GM12878 (cell line): ENCODE data around the gene DNAI2. TPM values are rescaled to one million over a fixed set of nuclear protein-coding genes. Genes with fewer than 3 reads are reported as not detected.

Source experiments
- ATAC-seq: fragments of 200-7000 bp; cut with Tn5 transposase; 3 replicates; pipeline ENCODE4 v1.9.1; 2020; ENCODE audit warnings: mild to moderate bottlenecking, moderate library complexity
- BruUV-seq: library from RNA; stranded (reverse); fragments of 400-500 nt; replicated peaks from 2 replicates; lab custom pipeline; 2021; lab: Mats Ljungman, UMichigan
- CTCF ChIA-PET: fragments of 300-600 bp; sonication (Branson Sonifier 250); formaldehyde crosslinking; extraction: SDS; loops from one replicate; lab custom pipeline; 2021; ENCODE audit warnings: inconsistent platforms; lab: Yijun Ruan, JAX
- POLR2A ChIA-PET: fragments of 350-600 bp; formaldehyde crosslinking; extraction: SDS; loops from one replicate; lab custom pipeline; 2021; ENCODE audit warnings: inconsistent platforms; lab: Charles Lee
- RAD21 ChIA-PET: fragments of 300-600 bp; sonication (Branson Sonifier 250); formaldehyde crosslinking; loops from one replicate; lab custom pipeline; 2023; ENCODE audit warnings: antibody characterized with exemption; ENCODE audit not compliant: unreplicated experiment; lab: Charles Lee
- SMC1A ChIA-PET: fragments of 300-600 bp; sonication (Branson Sonifier 250); formaldehyde crosslinking; loops from one replicate; lab custom pipeline; 2023; ENCODE audit not compliant: unreplicated experiment, uncharacterized antibody; lab: Charles Lee
- DNase-seq: peaks from one replicate; pipeline ENCODE4 v3.0.0-alpha.2; 2011; ENCODE audit warnings: low read depth, low spot score
- FAIRE-seq: peaks from 3 replicates; lab custom pipeline; 2011; peaks lifted over from hg19 to GRCh38; lab: Jason Lieb, UNC
- H2AFZ ChIP-seq: 2 replicates; pipeline ENCODE4 v1.6.0; 2011; ENCODE audit warnings: low read depth, low read length, control low read depth; ENCODE audit not compliant: control insufficient read depth
- H3K27ac ChIP-seq: 2 replicates; pipeline ENCODE4 v1.5.1; 2011; ENCODE audit warnings: control low read depth; ENCODE audit not compliant: control insufficient read depth, insufficient read depth
- H3K27me3 ChIP-seq, 2 experiments: replicated peaks in 1 of 2; 2 replicates each; pipeline versions ENCODE4 v1.6.0 to v1.6.1; 2011; ENCODE audit warnings: low read length in 1 of 2; ENCODE audit not compliant: control insufficient read depth in 2 of 2, insufficient read depth in 2 of 2
- H3K36me3 ChIP-seq, 2 experiments: 2 replicates each; pipeline ENCODE4 v1.5.1; 2011; ENCODE audit warnings: low read length in 1 of 2; ENCODE audit not compliant: control insufficient read depth in 2 of 2, insufficient read depth in 2 of 2
- H3K4me1 ChIP-seq: 2 replicates; pipeline ENCODE4 v1.6.1; 2011; ENCODE audit warnings: mild to moderate bottlenecking, low read length, moderate library complexity, mixed read lengths; ENCODE audit not compliant: control insufficient read depth, insufficient read depth
- H3K4me2 ChIP-seq: 2 replicates; pipeline ENCODE4 v1.6.0; 2011; ENCODE audit warnings: control low read depth; ENCODE audit not compliant: control insufficient read depth, insufficient read depth
- H3K4me3 ChIP-seq: fragments of 200-600 bp; sonication (generic); 2 replicates; pipeline ENCODE4 v1.5.1; 2016
- H3K79me2 ChIP-seq: 2 replicates; pipeline ENCODE4 v1.6.0; 2011; ENCODE audit warnings: low read length; ENCODE audit not compliant: control insufficient read depth, insufficient read depth
- H3K9ac ChIP-seq: 2 replicates; pipeline ENCODE4 v1.8.0; 2011; ENCODE audit warnings: low read length, control low read depth, mixed read lengths; ENCODE audit not compliant: control insufficient read depth, insufficient read depth
- H3K9me3 ChIP-seq: replicated peaks from 3 replicates; pipeline ENCODE4 v1.5.1; 2011; ENCODE audit warnings: mild to moderate bottlenecking, low read length; ENCODE audit not compliant: control insufficient read depth, insufficient read depth
- H4K20me1 ChIP-seq: 2 replicates; pipeline ENCODE4 v1.6.0; 2011; ENCODE audit not compliant: control insufficient read depth, insufficient read depth
- BHLHE40 ChIP-seq, 2 experiments: fragments of 450-650 bp in 1 of 2; IDR thresholded peaks; 2 replicates each; pipeline ENCODE4 v1.6.1; 2011 to 2017; ENCODE audit warnings: low read depth in 2 of 2, borderline replicate concordance in 1 of 2, improper control_type of control experiment in 1 of 2, low read length in 1 of 2, mild to moderate bottlenecking in 1 of 2
- CTCF ChIP-seq, 3 experiments: IDR thresholded peaks in 2 of 3; conservative IDR thresholded peaks in 1 of 3; 2 replicates each; pipeline ENCODE4 v1.5.1; 2011; ENCODE audit warnings: low read depth in 3 of 3, low read length in 3 of 3, mild to moderate bottlenecking in 3 of 3, control low read depth in 2 of 3, moderate library complexity in 2 of 3, inconsistent platforms in 1 of 3, mixed read lengths in 1 of 3; ENCODE audit not compliant: control insufficient read depth in 2 of 3, insufficient read depth in 1 of 3; ENCODE audit errors: extremely low read depth in 1 of 3
- EED ChIP-seq: sonication (generic); IDR thresholded peaks from 2 replicates; pipeline ENCODE4 v1.6.1; 2016; ENCODE audit warnings: antibody characterized with exemption, low read depth
- FOXK2 ChIP-seq: fragments of 450-650 bp; IDR thresholded peaks from 2 replicates; pipeline ENCODE4 v1.6.1; 2017; ENCODE audit warnings: mild to moderate bottlenecking, moderate library complexity
- GATAD2B ChIP-seq: fragments of 450-650 bp; conservative IDR thresholded peaks from 2 replicates; pipeline ENCODE4 v1.6.1; 2017; ENCODE audit warnings: low read depth, mild to moderate bottlenecking, moderate library complexity
- IKZF1 ChIP-seq: fragments of 450-650 bp; conservative IDR thresholded peaks from 2 replicates; pipeline ENCODE4 v1.6.1; 2017; ENCODE audit warnings: antibody characterized with exemption, mild to moderate bottlenecking
- MXI1 ChIP-seq: fragments of 150-350 bp; IDR thresholded peaks from 2 replicates; pipeline ENCODE4 v1.6.1; 2011; ENCODE audit warnings: low read depth, mild to moderate bottlenecking, inconsistent platforms, low read length, improper control_type of control experiment
- POLR2AphosphoS2 ChIP-seq: IDR thresholded peaks from 2 replicates; pipeline ENCODE4 v1.6.1; 2011; ENCODE audit warnings: low read depth, mild to moderate bottlenecking, low read length, improper control_type of control experiment, moderate library complexity
- RAD21 ChIP-seq: IDR thresholded peaks from 2 replicates; pipeline ENCODE4 v1.6.1; 2011; ENCODE audit warnings: mild to moderate bottlenecking, low read depth, low read length, moderate library complexity; ENCODE audit not compliant: insufficient read depth
- SMARCA5 ChIP-seq: fragments of 450-650 bp; IDR thresholded peaks from 2 replicates; pipeline ENCODE4 v1.6.1; 2017; ENCODE audit warnings: mild to moderate bottlenecking
- SMC3 ChIP-seq: IDR thresholded peaks from 2 replicates; pipeline ENCODE4 v1.6.1; 2011; ENCODE audit warnings: low read length, improper control_type of control experiment, borderline replicate concordance
- YY1 ChIP-seq: IDR thresholded peaks from 2 replicates; pipeline ENCODE4 v1.6.1; 2011; ENCODE audit warnings: low read depth, mild to moderate bottlenecking, low read length
- ZNF217 ChIP-seq: fragments of 450-650 bp; IDR thresholded peaks from 2 replicates; pipeline ENCODE4 v1.6.1; 2017; ENCODE audit warnings: antibody characterized with exemption, mild to moderate bottlenecking
- ZNF687 ChIP-seq: fragments of 450-650 bp; IDR thresholded peaks from 2 replicates; pipeline ENCODE4 v1.6.1; 2017; ENCODE audit warnings: mild to moderate bottlenecking, moderate library complexity
- WGBS: methylation state at CpG from one replicate; pipeline ENCODE4 v1.1.6; 2016; ENCODE audit warnings: low lambda C conversion rate; ENCODE audit not compliant: insufficient replicate concordance, insufficient coverage; ENCODE audit errors: missing lambda C conversion rate; 5-methylcytosine and 5-hydroxymethylcytosine counted together
- in situ Hi-C: fragments of 300-500 bp; cut with MboI; formaldehyde crosslinking; loops from 9 replicates; pipeline ENCODE4 v1.14.3; 2018; ENCODE audit warnings: mixed read lengths
- intact Hi-C: fragments of 100-400 bp; cut with micrococcal nuclease; formaldehyde crosslinking; loops from one replicate; pipeline ENCODE4 v1.14.2; 2022; ENCODE audit not compliant: unreplicated experiment
- polyA plus RNA-seq, 11 experiments: library from polyadenylated mRNA; depleted of rRNA in 4 of 11; unstranded in 6 of 11; stranded (reverse) in 5 of 11; fragments of >200 nt; fragmentation: Nextera tagmentation in 4 of 11; fragmentation: Illumina TruSeq in 1 of 11; extraction: Ambion mirVana in 4 of 11; extraction: Trizol in 1 of 11; gene quantifications; 1 replicate in 1 of 11; 2 replicates in 10 of 11; pipeline versions ENCODE4 v1.2.1 to v1.2.3, GENCODE V29; 2011 to 2016; ENCODE audit warnings: inconsistent platforms in 2 of 11, missing spikeins in 2 of 11, low read depth in 1 of 11
- total RNA-seq, 4 experiments: library from RNA; depleted of rRNA in 3 of 4; stranded (reverse); fragments of >200 nt in 3 of 4; fragmentation: Illumina TruSeq in 1 of 4; extraction: Trizol in 1 of 4; gene quantifications; 2 replicates each; pipeline versions ENCODE4 v1.2.1 to v1.2.3, GENCODE V29; 2013 to 2021

The DNAI2 gene
- total and polyA plus RNA-seq, 10 of the 15 experiments (the other 5 are each of a cell fraction or from before 2014, with no cell fraction given), result 0.04 to 1.8 (median 0.13) TPM

- no peak for TF ChIP-seq GATAD2B
- no peak for TF ChIP-seq MXI1
- TF ChIP-seq ZNF687, result no peak
- no peak for TF ChIP-seq EED
- TF ChIP-seq POLR2AphosphoS2, result no peak
Observed at GRCh38 chr17:74353446-74354060, 79.5 kb downstream of the DNAI2 start (continued).

GRCh38 chr17:74354123-74354522, 80.1 kb downstream of the DNAI2 start:
- Histone ChIP-seq H3K4me1 (no peaks in the 10 kb centered on the region), H3K4me2 (no peak overlapping the region), H3K27ac (no peak overlapping the region), H3K27me3 (peaks cover 3 to 8% of the 10 kb centered on the region in 2 experiments; a peak in 3 of 4 replicates), H3K36me3 (no peaks in the 10 kb centered on the region), H2AFZ (no peak overlapping the region), H3K9me3 (no peaks in the 10 kb centered on the region), H3K9ac (no peak overlapping the region), H3K4me3 (no peak overlapping the region), H3K79me2 (no peaks in the 10 kb centered on the region), H4K20me1 (no peaks in the 10 kb centered on the region)
- no TSS peak for BruUV-seq
- DNase-seq (no peak), ATAC-seq (peak; percentile 96), FAIRE-seq (no peak)
- in situ Hi-C loops (no loop called here), intact Hi-C loops (loop anchor here (2.0 kb wide), 1 partner anchor 53 kb away; no protein-coding TSS in a partner anchor)
- ChIA-PET SMC1A (no interaction called here), RAD21 (no interaction called here), CTCF (interaction anchor here (1.2 to 2.9 kb wide), 3 partner anchors 14 to 53 kb away, joined by 3 to 7 read pairs (median 3); no protein-coding TSS in a partner anchor), POLR2A (no interaction called here)
- 2% methylated on average over 29 of the region's 29 CpGs for WGBS
- TF ChIP-seq YY1 (peak; percentile 70), BHLHE40 (IDR thresholded peaks at IDR 0.05; ENCODE audit: borderline replicate concordance in 1 of 2, low read depth in 2 of 2, low read length in 1 of 2) (peak in 1 of 2 experiments; percentile 43; a peak in 1 of 4 replicates), RAD21 (peak; percentile 47), IKZF1 (peak; percentile 33; the same call in 1 of the 2 replicates), ZNF217 (no peak), SMC3 (peak; percentile 76), FOXK2 (no peak), CTCF (IDR thresholded peaks at IDR 0.05 in 2 of 3, conservative IDR thresholded peaks at IDR 0.05 in 1 of 3; ENCODE audit: control insufficient read depth in 2 of 3, extremely low read depth in 1 of 3, insufficient read depth in 1 of 3, low read depth in 3 of 3, low read length in 3 of 3) (peak; percentile 91 to 96 (median 95)), SMARCA5 (peak; percentile 68; the same call in 1 of the 2 replicates)
